ENCODE measurements around the gene RGP1.
A peak's percentile ranks its signal among the peaks of the same experiment; 100 is the strongest.

Gene RGP1

DNA sequence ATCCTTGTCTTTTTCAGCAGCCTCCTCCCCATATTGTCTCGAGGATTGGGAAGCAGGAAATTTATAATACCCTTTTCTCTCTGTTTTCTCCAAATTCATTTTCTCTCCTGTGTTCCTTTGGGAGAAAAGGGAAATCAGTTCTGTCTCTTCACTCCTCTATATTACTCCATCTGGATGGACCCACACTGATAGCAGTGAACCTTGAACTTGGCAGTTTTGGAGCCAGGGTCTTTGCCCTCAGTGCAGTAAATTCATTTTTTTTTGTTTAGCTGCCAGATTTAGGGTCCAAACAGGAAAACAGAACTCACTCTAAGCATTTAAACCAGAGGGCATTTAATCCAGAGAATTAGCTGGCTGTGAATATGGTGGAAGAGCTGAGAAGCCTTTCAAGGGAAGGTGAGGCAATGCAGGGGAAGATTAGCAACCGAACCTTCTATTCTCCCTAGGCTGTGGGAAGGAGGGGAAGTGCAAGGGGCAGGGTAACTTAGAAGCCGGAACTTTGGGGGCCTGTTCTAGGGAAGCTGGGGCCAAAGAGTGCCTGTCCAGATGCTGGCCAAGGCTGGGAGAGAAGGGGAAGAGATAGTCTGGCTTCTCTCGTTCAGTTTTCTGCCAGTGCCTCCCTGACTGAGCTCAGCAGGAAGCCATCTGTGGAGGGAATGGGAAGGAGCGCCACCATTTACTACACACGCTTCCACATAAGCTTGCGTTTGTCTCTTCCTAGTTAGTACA lies 26.0 kb downstream of the RGP1 start:
- DNase-seq = no peak

DNA sequence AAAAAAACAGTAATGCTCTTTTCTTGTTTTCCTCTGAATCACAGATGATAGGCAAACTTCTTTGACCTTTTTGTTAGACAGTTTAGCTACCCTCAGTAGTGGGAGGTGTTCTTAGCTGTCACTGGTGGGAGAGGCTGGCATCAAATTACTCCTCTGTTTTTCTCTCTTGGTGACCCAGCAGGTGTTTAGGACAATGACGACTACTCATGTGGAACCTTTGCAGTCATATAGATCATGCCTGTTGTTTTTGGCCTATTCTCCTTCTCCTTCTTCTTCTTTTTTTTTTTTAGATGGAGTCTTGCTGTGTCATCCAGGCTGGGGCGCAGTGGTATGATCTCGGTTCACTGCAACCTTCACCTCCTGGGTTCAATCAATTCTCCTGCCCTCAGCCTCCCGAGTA lies 26.9 kb downstream of the RGP1 start:
- no peak for DNase-seq

DNA sequence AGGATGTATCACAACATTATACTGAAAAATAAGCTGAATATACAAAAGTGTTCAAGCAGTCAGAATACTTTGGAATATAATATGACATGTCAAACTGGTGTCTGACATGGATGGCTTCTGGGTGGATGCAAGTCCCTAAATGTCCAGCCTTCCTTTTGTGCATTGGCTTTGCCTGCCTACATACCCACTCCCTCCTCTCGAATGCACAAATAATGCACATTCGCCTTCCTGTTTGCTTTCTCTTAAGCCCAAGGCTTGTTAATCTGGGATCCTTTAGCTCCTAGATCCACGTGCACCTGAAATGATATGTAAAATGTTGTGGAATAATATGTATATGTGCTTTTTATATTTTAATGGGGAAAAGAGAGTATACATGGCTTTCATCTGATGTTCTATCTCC lies 29.4 kb downstream of the RGP1 start:
- DNase-seq = no peak

DNA sequence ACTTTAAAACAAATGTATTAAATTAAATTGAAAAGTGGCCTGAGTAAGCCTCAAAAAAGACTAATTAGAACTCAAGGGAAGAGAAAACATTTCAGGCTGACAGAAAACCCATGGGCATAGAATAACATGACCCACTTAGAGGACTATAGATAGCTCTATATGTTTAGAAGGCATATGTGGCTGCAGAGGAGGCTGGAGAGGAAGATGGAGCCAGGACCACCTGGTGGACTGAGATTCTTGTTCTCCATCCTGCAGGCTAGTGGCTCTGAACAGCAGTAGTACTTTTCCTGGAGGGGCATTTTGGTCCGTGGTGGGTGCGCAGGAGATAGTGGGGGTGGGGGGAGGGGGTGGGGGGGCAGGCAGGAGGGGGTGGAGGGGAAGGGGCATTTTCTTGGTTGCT lies 32.0 kb downstream of the RGP1 start:
- no peak for DNase-seq

DNA sequence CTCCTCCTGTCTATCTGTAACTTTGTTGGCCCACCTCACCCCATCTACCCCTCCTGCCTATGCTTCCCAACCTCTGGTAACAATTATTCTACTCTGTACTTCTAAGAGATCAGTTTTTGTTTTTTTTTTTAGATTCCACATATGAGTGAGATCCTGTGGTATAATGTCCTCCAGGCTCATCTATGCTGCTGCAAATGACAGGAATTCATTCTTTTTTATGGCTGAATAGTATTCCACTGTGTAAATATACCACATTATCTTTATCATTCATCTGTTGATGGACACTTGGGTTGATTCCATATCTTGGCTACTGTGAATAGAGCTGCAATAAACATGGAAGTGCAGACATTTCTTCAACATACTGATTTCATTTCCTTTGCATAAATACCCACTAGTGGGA lies 34.3 kb downstream of the RGP1 start:
- no peak for DNase-seq

DNA sequence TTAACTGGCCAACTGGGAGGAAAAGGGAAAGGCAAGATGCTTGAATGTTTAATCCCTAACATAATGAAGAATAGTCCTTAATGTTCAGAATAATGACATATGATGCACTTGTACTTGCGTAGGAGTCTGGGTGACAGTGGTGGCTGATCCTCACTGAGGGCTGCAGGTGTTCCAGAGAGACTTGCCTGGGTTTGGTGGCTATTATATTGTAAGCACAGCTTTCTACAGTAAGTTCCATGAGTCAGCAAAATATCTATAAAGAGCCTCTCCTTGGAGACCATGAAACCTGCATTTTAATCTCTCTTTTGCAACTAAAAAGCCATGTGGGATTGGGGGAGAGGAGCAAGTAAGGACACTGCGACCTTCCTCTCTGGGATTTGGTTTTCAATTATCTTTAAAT lies 40.5 kb downstream of the RGP1 start:
- no peak for DNase-seq

DNA sequence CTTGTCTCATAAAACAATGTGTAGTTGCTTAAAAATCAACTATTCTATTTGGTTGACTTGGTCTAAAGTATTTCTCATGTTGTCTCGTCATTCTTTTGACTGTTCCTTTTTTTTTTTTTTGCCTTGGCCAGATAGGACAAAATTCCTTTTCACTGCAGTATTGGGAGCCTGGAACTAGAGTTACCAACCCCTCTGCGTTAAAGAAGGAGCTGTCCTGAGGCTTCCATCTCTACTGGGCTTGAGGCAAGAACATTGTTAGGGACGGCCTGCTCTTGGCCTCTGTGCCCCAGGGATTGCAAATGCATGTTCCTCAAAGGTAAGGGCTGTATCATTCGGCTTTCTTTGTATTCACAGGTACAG lies 40.9 kb downstream of the RGP1 start:
- no peak for DNase-seq

DNA sequence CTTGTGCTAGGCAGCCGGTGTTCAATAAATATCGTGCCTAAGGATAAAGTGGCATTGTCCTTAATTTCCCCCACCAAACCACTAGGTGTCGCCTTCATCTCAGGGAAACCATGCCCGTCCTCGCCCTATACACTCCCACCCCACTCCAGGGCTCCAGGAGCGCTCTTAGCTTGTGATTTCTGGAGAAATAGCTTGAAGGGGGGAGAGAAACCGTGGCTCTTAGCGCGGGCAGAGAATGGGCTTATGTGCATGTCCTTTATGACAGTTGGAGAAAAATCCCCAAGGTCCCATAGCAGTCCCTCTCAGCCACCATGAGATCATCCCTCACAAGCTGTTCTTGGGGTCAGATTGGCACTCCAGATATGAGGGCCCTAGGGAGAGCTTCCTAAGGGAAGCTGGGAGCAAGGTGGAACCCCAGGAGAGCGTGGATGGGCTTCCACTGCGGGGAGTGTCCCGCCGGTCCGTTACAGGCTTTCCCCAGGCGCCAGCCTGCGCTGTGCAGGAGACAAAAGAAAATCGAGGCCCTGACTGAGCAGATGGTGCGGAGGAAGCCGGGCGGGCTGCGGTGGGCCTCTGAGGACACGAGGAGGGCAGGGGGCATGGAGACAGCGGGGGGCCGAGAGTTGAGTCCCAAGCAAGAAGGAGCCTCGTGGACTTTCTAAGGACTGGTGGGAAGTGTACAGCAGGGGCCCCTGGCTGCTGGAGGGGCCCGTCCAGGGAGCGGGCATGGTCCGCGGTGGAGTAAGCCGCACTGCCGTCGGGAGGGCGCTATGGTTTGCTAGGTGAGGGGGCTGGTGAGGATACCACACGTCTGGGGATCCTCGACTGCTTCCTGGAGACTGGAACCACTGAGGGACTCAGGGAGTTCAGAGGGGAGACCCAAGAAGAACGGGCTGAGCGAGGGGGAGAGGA lies 41.6 kb downstream of the RGP1 start:
- peak in 4 of 5 experiments; percentile 15 to 66 (median 38) for DNase-seq

DNA sequence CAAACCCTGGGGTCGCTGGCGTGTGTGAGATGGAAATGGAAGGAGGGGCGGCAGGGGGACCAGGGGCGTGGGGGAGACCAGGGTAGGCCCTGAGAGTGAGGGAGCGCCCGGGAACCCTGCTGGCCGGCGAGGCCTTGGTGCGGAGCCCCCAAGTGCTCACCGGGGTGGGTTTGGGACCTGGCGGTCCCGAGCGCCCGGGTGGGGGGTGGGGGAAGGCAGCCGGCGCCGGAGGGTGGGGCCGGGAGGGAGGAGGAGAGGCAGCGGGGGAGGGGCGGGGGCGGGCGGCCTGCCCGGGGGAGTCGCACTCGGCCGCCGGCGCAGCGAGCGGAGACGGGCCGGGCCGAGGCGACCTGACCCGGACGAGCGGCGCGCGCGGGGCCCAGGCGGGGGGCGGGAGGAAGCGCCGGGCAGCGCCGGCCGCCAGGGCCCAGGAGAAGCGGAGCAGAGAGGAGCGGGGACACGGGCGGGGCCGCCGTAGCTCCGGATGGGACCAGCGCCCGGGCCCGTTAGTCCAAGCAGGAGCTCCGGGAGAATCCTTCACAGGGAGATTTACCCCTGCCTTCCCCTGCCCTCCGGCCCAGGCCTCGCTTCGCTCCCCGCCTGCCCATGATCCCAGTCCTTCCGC lies 42.3 kb downstream of the RGP1 start, which contains the start of gene NPR2:
TSS of gene NPR2 (plus strand) at position 295 of the 625 bp plus-strand sequence. CDS start 818 bp downstream, outside the sequence.
- DNase-seq = no peak

DNA sequence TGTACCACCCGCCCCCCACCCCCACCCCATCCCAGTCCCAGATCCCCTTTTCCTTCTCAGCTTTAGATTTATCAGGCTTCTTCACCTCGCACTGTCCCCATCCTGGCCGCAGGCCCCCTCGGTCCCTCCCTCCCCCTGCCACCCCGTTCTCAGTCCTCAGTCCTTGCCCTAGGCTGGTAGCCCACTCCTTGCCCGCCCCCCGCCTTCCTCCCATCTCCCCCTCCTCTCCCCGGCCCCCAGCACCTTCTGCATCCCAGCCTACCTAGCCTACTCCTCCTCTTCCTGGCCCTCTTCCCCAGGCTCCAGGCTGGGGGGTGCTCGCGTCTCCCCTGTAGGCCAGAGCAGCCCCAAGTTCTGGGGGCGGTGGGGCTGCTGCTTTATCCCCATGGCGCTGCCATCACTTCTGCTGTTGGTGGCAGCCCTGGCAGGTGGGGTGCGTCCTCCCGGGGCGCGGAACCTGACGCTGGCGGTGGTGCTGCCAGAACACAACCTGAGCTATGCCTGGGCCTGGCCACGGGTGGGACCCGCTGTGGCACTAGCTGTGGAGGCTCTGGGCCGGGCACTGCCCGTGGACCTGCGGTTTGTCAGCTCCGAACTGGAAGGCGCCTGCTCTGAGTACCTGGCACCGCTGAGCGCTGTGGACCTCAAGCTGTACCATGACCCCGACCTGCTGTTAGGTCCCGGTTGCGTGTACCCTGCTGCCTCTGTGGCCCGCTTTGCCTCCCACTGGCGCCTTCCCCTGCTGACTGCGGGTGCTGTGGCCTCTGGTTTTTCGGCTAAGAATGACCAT lies 43.1 kb downstream of the RGP1 start:
- no peak for DNase-seq

DNA sequence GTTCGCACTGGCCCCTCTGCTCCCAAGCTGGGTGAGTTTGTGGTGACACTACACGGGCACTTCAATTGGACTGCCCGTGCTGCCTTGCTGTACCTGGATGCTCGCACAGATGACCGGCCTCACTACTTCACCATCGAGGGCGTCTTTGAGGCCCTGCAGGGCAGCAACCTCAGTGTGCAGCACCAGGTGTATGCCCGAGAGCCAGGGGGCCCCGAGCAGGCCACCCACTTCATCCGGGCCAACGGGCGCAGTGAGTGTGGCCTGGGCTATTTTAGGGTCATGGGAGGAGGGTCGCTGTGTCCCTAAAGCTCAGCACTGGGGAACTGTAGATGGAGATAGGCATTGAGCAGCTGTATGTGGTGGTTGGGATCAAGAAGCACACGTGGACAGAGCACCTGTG lies 43.7 kb downstream of the RGP1 start:
- no peak for DNase-seq

DNA sequence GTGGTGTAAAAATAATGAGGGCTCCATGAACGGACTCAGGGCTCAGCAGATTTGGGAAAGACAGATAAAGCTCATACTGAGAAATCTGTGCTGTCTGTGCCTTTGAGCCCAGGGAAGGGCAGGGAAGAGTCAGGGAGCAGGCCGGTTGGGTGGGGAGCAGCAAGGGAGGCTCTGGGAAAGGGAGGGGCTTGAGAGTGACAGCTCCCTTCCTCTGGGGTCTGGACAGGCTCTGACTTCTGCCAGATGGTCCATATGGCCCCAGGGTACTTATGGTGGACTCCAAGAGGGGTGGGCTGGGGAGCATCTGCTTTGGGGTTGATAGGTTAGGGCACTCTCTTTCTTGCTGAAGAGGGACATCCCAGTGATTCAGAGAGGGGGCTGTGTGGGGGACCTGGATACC lies 44.4 kb downstream of the RGP1 start:
- no peak for DNase-seq

DNA sequence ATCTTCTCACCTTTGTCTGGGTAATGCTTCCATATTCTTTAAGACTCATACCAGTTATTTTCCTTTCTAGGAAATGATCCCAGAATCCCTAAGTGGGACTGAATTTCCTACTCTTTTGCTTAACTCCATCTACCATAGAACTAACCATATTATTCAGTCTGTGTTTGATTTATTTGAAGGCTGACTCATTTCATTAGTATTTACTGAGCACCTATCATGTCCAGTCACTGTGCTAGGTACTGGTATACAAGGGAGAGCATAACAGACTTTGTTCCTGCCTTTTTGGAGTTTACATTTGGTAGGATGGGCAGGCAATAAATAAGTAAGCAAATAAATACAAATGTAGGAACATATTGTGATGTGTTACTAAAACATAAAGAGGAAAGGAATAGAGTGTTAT lies 46.6 kb downstream of the RGP1 start:
- DNase-seq = no peak

DNA sequence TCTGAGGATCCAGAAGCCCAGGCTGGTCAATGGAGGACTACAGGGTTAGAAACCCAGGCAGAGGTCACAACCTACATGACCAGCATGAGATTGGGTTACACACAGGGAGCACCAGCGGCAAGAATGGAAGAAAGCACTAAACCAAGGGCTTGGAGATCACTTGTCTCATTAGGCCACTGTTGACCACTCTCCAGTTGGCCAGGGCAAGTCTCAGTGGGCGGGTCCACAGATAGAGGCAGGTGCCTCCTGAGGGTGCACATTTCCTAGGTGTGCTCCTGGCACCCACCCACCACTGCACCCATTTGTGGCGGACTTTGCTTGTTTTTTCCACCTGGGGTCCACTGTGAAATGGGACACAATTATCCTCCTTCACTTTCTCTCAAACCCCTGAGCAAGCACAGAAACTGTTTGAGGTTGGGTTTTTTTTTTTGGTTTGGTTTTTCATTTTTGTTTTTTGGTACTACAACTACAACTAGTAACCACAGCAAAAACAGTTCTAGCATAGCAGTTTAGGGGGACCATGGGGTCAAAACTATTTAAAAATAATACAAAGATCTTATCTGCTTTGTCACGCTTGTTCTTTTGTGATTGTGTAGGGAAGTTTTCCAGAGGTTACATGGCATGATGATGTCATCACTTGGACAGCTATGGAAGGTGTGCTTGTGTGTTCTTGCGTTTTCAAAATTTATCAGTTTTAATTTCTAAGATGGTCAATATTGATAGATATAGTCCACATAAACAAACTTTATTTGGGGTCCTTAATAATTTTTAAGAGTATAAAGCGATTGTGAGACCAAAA lies 48.4 kb downstream of the RGP1 start:
- DNase-seq = no peak

DNA sequence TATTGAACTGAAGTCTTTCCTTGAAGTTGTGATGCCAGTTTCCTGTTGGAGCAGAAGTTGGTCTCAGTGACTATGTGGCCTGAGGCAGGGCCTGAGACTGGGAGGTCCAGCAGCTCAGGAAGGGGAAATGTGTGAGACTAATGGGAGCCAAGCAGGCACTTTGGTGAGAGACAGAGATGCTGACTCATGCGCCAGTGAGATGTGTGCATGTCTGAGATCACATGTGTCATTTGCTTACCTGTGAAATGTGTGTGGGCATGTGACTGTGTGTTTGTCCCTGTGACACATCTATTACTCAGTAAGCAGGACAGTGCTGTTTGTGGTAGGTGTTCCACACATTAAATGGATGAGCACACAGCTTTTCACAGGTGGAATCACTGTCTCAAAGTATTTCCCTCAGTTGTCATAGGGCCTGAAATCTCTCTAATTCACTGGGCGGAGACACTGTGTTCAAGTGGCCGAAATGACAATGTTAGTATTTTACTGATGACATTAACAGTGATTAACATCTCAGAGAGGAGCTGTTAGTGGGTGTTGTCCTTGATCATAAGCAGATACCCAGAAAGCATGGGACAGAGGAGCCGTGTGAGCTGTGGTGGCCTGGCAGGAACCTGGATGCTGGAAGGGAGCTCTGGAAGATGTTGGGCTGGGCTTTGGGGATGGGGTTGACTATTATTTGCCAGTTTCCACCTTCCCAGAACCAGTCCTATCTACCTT lies 49.7 kb downstream of the RGP1 start:
- peak in 2 of 5 experiments; percentile 26 to 45 for DNase-seq

DNA sequence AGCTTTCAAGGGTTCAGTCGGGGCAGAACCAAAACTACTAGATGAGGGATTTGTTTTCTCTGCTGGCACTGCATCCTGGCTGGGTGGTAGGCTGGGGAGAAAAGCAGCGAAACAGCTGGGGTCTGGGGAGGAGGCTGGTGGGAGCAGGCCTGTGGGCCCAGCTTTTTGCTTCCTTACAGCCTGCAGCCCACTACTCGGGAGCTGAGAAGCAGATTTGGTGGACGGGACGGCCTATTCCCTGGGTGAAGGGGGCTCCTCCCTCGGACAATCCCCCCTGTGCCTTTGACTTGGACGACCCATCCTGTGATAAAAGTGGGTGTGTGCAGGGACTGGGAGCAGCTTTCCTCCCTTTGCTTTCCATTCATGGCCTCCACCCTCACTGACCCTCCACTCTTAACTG lies 51.4 kb downstream of the RGP1 start:
- DNase-seq = no peak

DNA sequence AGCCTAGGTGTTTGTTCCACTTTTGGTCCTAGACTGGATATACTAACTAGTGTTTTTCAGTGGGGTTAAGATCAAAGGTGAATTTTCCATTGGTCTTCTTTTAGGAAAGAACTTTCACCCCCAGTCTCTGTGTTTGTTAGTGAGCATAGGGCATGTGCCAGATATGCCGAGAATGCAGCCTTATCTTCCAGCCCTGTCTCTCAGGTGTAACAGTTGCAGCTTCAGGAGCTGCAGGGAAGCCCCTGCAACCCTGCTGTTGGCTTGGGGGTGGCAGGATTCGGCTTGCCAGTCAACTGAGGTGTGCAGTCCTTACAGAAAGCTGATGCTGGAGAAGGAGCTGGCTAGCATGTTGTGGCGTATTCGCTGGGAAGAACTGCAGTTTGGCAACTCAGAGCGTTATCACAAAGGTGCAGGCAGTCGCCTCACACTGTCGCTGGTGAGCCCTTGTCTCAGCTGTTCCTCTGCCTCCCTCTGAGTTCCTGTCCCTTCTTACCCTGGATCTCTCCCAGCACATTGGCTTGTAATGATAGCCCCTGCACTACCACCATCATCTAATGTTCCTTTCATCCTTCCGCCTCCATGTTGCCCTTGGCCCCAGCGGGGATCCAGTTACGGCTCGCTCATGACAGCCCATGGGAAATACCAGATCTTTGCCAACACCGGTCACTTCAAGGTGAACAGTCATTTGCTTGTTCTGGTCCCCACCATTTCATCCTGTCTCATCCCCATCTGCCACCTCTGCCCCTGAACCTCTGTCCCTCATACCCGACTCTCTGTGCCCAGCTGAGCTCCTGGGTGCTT lies 52.4 kb downstream of the RGP1 start:
- no peak for DNase-seq

DNA sequence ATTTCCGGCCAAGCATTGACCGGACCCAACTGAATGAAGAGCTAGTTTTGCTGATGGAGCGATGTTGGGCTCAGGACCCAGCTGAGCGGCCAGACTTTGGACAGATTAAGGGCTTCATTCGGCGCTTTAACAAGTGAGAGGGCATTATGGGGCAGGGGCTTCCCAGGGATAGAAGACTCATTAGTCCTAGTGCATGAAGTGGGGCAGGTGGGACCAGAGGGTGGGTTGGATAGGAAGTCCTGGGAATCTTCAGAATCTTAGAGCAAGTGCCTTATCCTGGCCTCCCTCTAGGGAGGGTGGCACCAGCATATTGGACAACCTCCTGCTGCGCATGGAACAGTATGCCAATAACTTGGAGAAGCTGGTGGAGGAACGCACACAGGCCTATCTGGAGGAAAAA lies 57.0 kb downstream of the RGP1 start:
- no peak for DNase-seq

Data from T-helper 2 cell (primary cell).